ENCODE data around the gene PLXNA4.
"Not testable (repeated sequence)": the region's sequence is repeated elsewhere in the genome, so short reads cannot be mapped to it uniquely, and the experiment has no call there.

PLXNA4 gene

DNA sequence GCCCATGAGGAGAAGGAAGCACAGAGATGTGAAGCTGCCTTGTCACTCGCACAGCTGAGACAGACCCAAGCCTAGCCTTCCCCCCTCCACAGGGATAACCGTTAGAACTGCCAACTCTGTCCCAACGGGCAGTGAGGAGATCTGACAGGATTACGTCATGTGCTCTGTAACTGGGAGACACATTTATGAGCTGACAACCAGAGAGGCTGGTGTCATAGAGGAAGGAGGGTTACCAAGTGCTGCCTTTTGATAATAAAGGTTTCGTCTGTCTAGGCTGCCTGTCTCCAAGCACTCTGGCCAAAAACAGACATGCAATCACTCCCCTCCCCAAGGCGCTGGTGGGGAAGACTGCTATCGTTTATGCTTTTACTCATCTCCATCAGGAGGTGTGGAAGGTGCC lies 165.9 kb downstream of the PLXNA4 start:
- DNase-seq, result no peak

- DNase-seq, result no peak
These were observed 168.5 kb downstream of the PLXNA4 start for GRCh38 chr7:132407764-132408163.

- DNase-seq, result no peak
These were observed 170.2 kb downstream of the PLXNA4 start for GRCh38 chr7:132406039-132406438.

DNA sequence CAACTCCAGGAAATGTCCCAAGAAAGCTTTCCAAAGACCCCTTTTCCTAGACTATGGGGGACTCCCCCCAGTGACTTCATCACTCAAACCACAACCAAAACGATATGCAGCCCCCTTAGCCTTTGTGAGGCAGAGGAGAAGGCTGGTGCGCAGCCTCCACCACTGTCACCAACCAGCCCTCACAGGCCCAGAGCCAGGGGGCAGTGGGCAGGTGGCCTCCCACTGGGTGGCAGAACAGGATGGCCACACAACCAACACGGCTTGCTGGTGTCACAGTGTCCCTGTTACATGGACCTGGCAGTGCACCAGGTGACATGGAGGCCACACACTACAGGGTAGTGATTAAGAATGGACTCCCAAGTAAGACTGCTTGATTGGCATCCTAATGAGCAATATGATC lies 172.0 kb downstream of the PLXNA4 start:
- DNase-seq, result no peak

GRCh38 chr7:132403465-132404110 lies 172.7 kb downstream of the PLXNA4 start:
- DNase-seq, result no peak

DNA sequence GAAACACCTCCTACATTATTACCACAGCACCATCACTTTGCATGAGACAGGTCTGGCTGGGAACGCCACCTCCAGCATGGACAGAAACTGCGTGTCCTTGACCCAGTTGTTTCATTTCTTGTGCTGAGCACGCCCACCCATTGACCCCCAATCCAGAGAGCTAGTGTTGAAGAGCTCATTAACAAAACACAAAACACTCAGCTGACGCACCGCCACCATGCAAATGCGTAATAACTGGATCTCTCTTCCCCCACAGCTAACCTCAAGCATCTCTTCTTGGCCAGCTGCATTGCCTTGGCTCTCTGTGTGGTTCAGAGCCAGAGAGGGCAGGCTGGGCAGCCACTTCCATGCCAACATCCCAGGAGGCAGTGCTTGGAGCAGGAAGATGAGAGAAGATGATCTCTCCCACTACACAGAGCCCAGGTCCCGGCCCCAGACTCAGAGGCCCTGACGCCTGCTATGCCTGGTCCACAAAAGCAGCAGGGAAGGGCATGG lies 173.5 kb downstream of the PLXNA4 start:
- DNase-seq, result no peak

DNA sequence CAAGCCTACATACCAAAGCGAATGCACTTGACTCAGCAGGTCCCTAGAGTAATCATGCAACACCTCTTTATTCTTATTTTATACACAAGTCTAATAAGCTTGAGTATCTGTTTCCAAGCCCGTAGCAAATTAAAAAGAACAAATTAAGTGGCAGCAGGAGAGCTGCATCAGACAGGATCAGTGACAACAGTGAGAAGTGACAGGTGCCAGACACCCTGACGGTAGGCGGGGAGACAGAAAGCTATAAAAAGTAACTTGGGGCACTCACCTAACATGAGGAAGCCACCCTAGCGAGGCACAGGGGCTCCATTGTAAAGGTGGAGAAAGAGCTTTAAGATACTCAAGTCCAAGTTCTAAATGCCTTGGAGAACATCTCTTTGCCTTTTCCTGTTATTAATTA lies 174.2 kb downstream of the PLXNA4 start:
- DNase-seq, result no peak

GRCh38 chr7:132400561-132401142 lies 175.6 kb downstream of the PLXNA4 start:
- no peak for DNase-seq

GRCh38 chr7:132399367-132399766 lies 176.9 kb downstream of the PLXNA4 start:
- DNase-seq, result no peak

GRCh38 chr7:132398253-132398925 lies 177.9 kb downstream of the PLXNA4 start:
- no peak for DNase-seq

GRCh38 chr7:132397070-132397469 lies 179.2 kb downstream of the PLXNA4 start:
- DNase-seq, result no peak

GRCh38 chr7:132395361-132395760 lies 180.9 kb downstream of the PLXNA4 start:
- DNase-seq, result no peak

GRCh38 chr7:132394283-132395198 lies 181.7 kb downstream of the PLXNA4 start:
- DNase-seq, result no peak

DNA sequence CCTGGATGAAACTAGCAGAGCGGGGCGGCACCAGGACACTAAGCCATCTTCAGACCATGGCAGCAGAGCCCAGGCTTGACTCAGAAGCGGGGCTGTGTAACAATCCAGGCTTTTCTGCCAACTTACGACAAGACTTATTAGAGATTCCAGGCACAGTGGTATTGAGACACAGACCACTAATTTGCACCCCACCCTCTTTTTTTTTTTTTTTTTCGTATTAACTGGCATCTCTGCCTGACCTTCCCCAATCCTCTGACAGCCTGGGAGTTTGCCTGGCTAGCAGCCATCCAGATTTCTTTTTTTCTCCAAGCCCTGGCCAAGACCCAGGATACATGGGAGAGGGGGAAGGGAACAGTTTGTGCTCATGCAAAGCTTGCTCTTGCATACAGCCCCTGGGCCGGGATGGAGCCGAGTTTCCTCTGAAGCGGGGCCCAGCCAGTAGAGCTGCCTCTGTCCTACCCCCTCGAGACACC lies 182.4 kb downstream of the PLXNA4 start:
- no peak for DNase-seq

GRCh38 chr7:132392713-132393112 lies 183.6 kb downstream of the PLXNA4 start:
- DNase-seq, result no peak

DNA sequence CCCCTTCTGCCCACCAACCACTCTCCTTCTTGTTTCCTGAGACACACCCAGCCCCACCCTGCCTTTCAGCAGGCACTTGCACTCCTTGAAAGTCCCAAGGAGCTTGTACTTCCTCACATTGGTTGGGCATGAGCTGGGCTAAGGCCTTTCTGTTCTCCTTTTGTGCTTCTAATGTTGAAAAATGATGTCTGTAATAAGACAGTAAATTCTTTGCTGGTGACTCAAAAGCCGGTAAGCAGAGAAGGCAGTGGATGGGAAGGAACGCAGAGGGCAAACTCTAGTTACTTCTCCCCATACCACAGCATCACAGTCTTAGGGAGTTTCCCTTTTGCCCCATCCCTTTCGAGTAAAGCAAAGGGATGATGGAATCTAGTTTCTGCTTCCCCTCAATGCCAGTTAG lies 185.6 kb downstream of the PLXNA4 start:
- DNase-seq, result no peak

DNA sequence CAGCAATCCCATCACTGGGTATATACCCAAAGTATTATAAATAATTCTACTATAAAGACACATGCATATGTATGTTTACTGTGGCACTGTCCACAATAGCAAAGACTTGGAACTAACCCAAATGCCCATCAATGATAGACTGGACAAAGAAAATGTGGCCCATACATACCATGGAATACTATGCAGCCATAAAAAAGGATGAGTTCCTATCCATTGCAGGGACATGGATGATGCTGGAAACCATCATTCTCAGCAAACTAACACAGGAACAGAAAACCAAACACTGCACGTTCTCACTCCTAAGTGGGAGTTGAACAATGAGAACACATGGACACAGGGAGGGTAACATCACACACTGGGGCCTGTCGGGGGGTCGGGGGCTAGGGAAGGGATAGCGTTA lies 186.2 kb downstream of the PLXNA4 start:
- DNase-seq, result not testable (repeated sequence)

DNA sequence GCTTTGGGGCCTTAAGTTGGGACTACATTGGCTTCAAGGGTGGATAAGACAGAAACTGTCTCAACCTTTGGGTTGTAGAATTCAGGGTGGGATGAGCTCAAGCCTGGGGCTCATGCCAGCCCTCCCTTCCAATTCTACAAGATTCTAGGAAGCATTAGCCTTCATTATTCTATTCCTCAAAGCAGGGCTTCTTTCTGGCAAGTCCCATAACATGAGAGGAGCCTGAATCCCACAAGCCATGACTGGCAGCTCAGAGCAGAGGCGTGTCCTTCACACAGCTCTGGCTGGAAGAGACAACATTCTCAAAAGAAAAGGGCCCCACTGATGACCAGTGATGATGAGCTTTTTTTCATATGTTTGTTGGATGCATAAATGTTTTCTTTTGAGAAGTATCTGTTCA lies 187.6 kb downstream of the PLXNA4 start:
- DNase-seq, result no peak

DNA sequence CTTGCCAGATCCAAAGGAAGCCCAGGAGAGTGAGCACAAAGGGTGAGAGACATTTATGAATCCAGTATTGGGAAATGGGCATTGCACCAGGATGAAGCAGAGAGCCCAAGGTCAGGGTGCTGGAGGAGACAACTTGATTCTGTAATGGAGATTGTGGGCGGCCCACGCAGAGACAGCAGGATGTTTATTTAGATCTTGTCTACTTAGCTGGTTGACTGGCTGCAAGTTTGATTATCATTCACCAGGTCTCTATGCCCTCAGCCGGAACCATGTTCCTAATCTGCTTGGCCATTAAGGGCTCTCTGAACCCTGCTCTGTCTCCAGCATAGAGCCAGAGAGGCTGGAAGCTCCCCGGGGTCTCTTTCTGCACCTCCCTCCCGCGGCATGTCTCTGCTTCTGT lies 188.7 kb downstream of the PLXNA4 start:
- no peak for DNase-seq

DNA sequence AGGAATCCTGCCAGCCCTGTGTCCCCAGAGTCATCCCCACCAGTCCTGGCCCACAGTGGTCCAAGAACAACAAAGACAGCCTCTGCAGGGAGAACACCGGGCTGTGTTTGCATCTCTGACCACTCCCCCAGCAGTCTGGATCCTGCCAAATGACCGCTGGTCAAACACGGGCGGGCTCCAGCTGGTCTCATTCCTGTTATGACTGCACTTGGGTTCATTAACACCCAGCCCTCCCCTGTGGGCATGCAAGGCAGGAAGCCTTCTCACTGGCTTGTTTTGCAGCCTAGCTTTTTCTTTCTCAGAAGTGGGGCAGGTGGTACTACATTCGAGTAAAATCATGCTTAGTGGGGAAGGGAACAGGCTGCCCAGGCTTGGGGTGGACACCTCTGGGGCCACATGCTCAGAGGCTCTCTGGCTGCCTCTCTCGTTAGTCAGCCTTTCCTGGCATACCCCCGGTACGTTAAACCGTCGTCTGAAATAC lies 190.0 kb downstream of the PLXNA4 start:
- DNase-seq, result no peak

DNA sequence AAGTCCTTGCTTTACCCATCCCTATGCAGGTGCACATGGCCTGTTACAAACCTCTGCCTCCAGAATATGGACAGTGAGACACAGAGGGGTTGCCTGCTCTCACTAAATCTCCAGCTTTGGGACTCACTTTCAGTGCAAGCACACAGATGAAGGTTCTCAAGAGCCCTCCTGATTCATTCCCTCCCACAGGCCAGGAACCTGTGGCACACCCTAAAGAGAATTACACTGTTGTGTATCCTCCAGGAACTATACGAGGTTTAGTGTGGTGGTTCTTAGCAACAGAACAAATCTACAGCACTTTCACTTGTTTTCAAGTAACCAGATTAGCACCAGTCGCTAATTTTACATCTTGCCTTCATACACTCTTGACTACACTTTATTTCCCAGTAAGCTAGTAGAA lies 192.3 kb downstream of the PLXNA4 start:
- no peak for DNase-seq

DNA sequence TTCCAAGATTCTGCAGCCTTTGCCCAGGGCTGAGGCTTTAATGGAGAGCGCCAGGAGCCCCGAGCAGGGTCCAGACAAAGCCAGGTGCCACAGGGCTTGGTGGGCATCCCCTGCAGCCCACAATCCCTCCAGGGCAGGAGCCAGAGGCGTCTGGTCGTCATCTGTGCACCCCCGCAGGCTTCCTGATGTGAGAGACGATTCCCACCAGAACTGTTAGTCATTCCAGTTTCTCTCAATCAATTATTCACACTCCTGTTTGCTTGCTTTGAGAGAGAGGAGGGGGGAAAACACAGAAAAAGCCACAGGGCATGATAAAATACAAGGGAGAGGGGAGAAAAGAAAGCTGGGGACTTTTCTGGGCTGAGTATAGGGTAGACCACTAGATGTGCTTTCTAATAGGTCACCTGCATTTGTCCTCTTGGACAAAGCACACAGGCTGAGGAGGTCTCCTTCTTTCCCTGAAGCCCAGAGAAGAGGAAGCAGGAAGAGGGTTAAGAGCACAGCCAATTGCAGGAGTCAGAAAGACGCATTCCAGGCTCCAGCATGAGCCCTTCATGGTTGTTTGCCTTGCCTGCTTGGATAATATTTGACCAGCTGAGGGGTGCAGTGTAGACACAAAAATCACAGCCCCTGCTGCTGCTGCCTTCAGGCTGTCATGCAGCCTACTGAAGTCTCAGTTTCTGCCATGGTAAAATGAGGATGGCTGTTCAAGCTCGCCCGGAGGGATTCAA lies 194.4 kb downstream of the PLXNA4 start:
- DNase-seq, result no peak

Measured in stimulated activated CD4-positive, alpha-beta T cell treated with anti-CD3 and anti-CD28 coated beads, Interleukin-12 subunit alpha, Interleukin-12 subunit beta, amount 100 ng/mL, for 4 hours (primary cell).